ENCODE results near the gene GRIK3. TPM values are rescaled to one million over a fixed set of nuclear protein-coding genes. Genes with fewer than 3 reads are reported as not detected.

The GRIK3 gene
- total RNA-seq, 2 experiments from 2014 or later = 16.3 to 55.0 TPM

- TF ChIP-seq CTCF (conservative IDR thresholded peaks at IDR 0.05; ENCODE audit: low read length) (peak; percentile 54), EZH2phosphoT487 (IDR thresholded peaks at IDR 0.05; ENCODE audit: borderline replicate concordance, low read depth, low read length) (no peak)
- peak; percentile 16 for DNase-seq (ENCODE audit: low spot score)
- Histone ChIP-seq H3K36me3 (ENCODE audit: insufficient read depth, low read length) (no peaks in the 10 kb centered on the region), H3K4me2 (ENCODE audit: low read length) (peak overlapping the region; percentile 64), H4K20me1 (ENCODE audit: insufficient read depth, low read length) (no peaks in the 10 kb centered on the region), H3K79me2 (ENCODE audit: insufficient read depth, low read depth, low read length) (peaks cover 28% of the 10 kb centered on the region; the same call in 1 of the 2 replicates), H2AFZ (ENCODE audit: low read length) (peak overlapping the region; percentile 56), H3K4me3 (ENCODE audit: low read depth, low read length, poor library complexity, severe bottlenecking) (no peak overlapping the region), H3K9me2 (ENCODE audit: insufficient read depth, low read length) (no peaks in the 10 kb centered on the region), H3K27ac (ENCODE audit: low read depth, low read length, poor library complexity, severe bottlenecking) (no peak overlapping the region), H3K9me3 (ENCODE audit: low read length) (no peaks in the 10 kb centered on the region), H3K4me1 (ENCODE audit: insufficient read depth, low read length, poor library complexity, severe bottlenecking) (peaks cover 79% of the 10 kb centered on the region)
- BruUV-seq (replicated peaks) = no TSS peak
- POLR2A ChIA-PET = no interaction called here
- CTCF ChIA-PET (ENCODE audit: unreplicated experiment) = interaction anchor here (0.6 to 0.7 kb wide), 2 partner anchors 9 to 428 kb away, joined by 3 to 4 read pairs; no protein-coding TSS in a partner anchor
- intact Hi-C loops (cut with micrococcal nuclease; ENCODE audit: unreplicated experiment) = loop anchor here (5.0 kb wide), 2 partner anchors 286 to 396 kb away; no protein-coding TSS in a partner anchor
Observed at GRCh38 chr1:37035796-37036666, 1.7 kb upstream of the GRIK3 start.

- Histone ChIP-seq H3K9me2 (ENCODE audit: insufficient read depth, low read length) (no peaks in the 10 kb centered on the region), H2AFZ (ENCODE audit: low read length) (peak overlapping the region; percentile 58; the same call in 1 of the 2 replicates), H3K27ac (ENCODE audit: low read depth, low read length, poor library complexity, severe bottlenecking) (no peak overlapping the region), H3K4me2 (ENCODE audit: low read length) (peak overlapping the region; percentile 64), H4K20me1 (ENCODE audit: insufficient read depth, low read length) (no peaks in the 10 kb centered on the region), H3K79me2 (ENCODE audit: insufficient read depth, low read depth, low read length) (peaks cover 33% of the 10 kb centered on the region; the same call in 1 of the 2 replicates), H3K4me3 (ENCODE audit: low read depth, low read length, poor library complexity, severe bottlenecking) (peak overlapping the region; percentile 73), H3K36me3 (ENCODE audit: insufficient read depth, low read length) (no peaks in the 10 kb centered on the region), H3K9me3 (ENCODE audit: low read length) (no peaks in the 10 kb centered on the region), H3K4me1 (ENCODE audit: insufficient read depth, low read length, poor library complexity, severe bottlenecking) (peaks cover 84% of the 10 kb centered on the region)
- POLR2A ChIA-PET = no interaction called here
- intact Hi-C loops (cut with micrococcal nuclease; ENCODE audit: unreplicated experiment) = loop anchor here (5.0 kb wide), 2 partner anchors 287 to 397 kb away; no protein-coding TSS in a partner anchor
- TF ChIP-seq CTCF (conservative IDR thresholded peaks at IDR 0.05; ENCODE audit: low read length) (no peak), EZH2phosphoT487 (IDR thresholded peaks at IDR 0.05; ENCODE audit: borderline replicate concordance, low read depth, low read length) (no peak)
- CTCF ChIA-PET (ENCODE audit: unreplicated experiment) = no interaction called here
- no TSS peak for BruUV-seq (replicated peaks)
- no peak for DNase-seq (ENCODE audit: low spot score)
Observed at GRCh38 chr1:37035014-37035691, 838 bp upstream of the GRIK3 start.

All from OCI-LY7 (cell line).